HPDE6-E6E7 (cell line): ENCODE results near the gene MAGI1.

Experiments
- DNase-seq: peaks from one replicate; pipeline ENCODE4 v3.0.0; 2011; ENCODE audit warnings: missing footprints; ENCODE audit errors: extremely low spot score

The MAGI1 gene

GRCh38 chr3:65595222-65596028 lies 443.3 kb downstream of the MAGI1 start:
- DNase-seq, result no peak

GRCh38 chr3:65593780-65594752 lies 444.7 kb downstream of the MAGI1 start:
- no peak for DNase-seq

DNA sequence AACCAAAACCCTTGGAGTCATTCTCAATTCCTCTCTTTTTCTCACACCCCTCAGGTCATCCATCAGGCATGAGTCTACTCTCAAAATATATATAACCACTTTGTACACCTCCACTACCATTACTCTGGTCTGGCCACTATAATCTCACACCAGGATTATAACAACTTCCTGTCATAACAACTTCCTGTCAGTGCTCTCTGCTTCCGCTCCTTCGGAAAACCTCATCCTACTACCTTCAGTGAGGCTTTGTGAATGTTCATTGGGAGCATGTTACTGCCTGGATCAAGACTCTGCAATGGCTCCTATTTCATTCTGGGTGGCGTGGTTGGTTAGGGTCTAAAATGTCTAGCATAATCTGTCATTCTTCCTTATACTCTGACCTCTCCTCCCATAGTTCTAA lies 447.4 kb downstream of the MAGI1 start:
- DNase-seq, result no peak

GRCh38 chr3:65588884-65589283 lies 449.8 kb downstream of the MAGI1 start:
- no peak for DNase-seq

- no peak for DNase-seq
Observed at GRCh38 chr3:65587650-65588439, 450.9 kb downstream of the MAGI1 start.

DNA sequence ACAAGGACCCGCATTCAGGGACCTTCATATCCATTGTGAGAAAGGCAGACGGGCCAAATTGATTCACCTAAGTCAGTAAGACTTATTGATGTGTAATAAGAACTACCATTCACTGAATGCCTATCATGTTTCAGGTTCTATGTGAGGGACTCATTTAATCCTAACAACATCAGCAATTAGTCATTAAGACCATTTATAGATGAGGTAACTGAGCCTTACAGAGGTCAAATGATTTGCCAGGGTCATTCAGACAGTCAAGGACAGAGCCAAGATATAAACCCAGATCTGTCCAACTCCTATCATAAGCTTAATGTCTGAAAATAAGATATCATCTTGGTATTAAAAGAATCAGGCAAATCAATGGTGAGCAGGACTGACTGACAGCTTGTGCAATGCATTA lies 453.8 kb downstream of the MAGI1 start:
- no peak for DNase-seq

GRCh38 chr3:65584002-65584401 lies 454.7 kb downstream of the MAGI1 start:
- DNase-seq, result no peak

DNA sequence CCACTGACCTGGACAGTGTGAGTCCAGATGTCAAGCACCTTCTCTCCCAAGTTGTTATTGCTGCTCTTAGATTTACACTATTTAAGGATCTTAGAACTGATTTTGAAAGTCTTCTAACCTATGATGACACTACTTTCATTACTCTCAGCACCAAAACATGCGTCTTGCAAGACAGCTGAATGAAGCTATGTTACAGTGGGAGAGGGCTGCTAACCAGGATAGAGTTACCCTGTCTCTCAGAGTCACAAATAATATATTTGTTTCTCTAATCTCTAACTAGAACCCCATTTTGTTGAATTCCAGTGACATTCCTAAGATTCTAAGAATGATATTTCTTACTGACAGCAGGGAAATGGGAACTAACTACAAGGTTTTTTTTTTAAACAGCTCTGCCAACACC lies 455.5 kb downstream of the MAGI1 start:
- no peak for DNase-seq

- no peak for DNase-seq
Observed at GRCh38 chr3:65582012-65582717, 456.6 kb downstream of the MAGI1 start.

- DNase-seq, result no peak
Observed at GRCh38 chr3:65581313-65581712, 457.4 kb downstream of the MAGI1 start.

DNA sequence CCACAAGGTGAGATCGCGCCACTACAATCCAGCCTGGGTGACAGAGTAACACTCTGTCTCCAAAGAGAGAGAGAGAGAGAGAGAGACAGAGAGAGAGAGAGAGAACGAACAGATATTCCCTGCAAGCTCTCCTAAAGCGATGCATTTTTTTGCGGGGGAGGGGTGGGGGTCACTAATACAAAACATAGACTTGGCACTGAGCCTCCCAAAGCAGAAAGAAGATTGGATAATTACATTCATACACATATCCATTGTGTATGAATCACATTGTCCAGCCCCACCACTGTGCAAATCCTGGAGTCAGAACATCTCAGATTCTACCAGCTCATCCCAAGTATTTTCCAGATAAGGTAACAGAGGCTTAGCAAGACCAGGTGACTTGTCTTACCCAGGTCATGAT lies 459.9 kb downstream of the MAGI1 start:
- no peak for DNase-seq

GRCh38 chr3:65577843-65578430 lies 460.8 kb downstream of the MAGI1 start:
- DNase-seq, result no peak

GRCh38 chr3:65576966-65577365 lies 461.8 kb downstream of the MAGI1 start:
- no peak for DNase-seq

DNA sequence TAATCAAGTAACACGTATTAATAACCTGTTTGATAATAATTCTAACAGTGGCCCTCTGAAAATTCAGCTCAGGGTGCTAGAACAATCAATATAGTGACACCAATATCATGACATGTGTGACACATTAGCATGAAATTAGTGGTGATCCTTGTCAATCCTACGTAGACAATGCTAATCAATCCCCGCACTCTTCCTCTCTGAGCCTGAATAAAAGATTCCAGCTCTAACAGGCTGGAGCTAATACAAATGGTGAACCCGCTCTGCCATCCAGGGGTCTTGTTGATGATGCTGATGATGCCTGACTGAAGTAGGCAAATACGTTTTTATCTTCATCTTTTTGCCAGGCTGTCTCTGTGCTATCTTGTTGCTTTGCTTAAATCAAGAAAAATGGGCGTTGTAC lies 462.5 kb downstream of the MAGI1 start:
- DNase-seq, result no peak

DNA sequence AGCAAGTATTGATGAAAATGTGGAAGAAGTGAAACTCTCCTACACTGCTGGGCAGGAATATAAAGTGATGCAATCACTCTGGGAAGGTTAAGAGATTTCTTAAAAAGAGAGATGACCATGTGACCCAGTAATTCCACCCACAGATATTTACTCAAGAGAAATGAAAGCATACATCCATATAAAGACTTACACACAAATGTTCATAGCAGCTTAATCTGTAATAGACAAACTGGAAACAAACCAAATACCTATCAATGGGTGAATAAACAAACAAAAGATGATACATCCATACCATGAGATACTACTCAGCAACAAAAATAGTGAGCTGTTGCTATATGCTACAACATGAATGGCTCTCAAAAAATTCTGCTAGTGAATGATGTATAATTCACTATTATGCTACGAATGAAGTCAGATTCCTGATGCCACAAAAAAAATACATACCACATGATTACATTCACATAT lies 463.3 kb downstream of the MAGI1 start:
- no peak for DNase-seq

DNA sequence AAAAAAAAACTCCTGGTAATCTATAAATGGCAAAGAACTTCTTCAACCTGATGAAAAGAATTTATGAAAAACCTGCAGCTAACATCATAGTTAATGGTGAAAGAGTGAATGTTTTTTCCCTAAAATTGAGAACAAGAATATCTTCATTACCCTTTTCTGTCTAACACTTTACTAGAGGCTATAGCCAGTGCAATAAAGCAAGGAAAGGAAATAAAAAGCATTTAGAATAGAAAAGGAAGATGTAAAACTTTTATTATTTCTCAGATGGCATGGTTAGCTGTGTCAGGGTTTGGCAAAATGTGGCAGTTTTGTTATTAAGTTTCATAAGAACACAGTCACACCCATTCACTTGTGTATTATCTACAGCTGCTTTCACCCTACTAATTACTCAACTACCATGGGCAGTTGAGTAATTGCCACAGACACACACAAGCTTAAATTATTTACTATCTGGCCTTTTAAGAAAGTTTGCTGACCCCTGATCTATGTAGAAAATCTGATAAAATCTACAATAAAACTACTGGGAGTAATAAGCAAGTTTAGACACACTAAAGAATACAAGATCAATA lies 465.1 kb downstream of the MAGI1 start:
- no peak for DNase-seq

DNA sequence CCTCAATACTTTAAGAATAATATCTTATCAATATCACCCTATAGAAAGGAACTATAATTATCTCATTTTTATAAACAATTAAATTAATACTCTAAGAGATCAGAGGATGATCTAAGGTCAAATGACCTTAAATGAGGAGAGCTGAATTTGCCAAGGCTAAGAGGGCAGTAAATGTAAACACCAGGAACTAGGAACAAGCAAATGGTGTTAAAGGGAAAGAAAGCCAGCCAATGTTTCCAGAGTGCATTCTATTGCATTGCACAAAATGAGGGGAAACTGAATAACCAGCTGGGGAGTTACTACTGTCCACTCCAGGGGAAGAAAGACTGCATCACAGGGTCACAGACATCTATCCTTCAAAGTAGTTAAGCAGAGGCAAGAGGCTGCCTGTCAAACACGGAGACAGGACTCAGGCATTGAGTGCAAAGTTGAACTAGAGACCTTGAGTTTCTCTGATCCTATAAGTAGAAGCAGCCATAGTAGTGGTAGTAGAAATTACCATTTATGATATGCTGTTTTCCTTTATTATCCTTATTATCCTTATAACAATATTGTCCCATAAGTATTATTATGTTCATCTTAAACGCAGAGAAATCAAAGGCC lies 466.4 kb downstream of the MAGI1 start:
- no peak for DNase-seq

GRCh38 chr3:65569845-65570405 lies 468.8 kb downstream of the MAGI1 start:
- DNase-seq, result no peak

DNA sequence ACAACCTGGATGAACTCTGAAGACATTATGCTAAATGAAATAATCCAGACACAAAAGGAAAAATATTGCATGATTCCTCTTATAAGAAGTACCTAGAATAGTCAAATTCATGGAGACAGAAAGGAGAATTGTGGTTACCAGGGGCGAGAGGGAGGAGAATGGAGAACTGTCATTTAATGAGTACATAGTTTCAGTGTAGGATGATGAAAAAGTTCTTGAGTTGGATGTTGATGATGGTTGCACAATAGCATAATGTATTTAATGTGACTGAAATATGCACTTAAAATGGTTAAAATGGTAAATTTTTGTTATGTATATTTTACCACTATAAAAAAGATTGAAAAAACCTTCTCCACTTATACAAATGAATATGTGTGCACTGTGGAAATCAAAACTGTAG lies 469.6 kb downstream of the MAGI1 start:
- no peak for DNase-seq

DNA sequence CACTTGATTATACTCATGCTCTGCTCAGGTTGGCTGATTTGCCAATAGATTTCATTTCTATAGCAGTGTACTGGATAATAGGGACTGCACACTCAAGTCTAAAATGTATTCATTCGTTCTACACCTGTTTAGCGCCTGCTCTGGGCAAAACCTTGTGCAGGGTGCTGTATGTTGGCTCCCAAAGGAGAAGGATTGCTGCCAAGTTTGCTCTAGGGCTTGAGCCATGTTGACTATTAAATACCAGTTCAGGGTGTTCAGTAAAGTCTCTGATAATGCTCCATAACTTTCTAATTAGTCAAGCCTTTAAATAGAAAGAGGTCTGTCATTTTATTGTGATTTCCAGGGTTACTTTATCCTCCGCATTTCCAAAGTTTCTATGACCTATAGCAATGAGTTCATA lies 470.2 kb downstream of the MAGI1 start:
- no peak for DNase-seq
